ENCODE results near the gene DHCR24. TPM values are rescaled to one million over a fixed set of nuclear protein-coding genes. Genes with fewer than 3 reads are reported as not detected.

DHCR24 gene
- total and polyA plus RNA-seq, 2 of the 13 experiments (the other 11 are each of a cell fraction or from before 2014, with no cell fraction given), result 374 to 448 TPM

- TF ChIP-seq AHDC1 (CRISPR knock-in tag; IDR thresholded peaks at IDR 0.05; ENCODE audit: borderline replicate concordance) (no peak), ZNF687 (CRISPR knock-in tag; IDR thresholded peaks at IDR 0.05) (peak; percentile 73; the same call in 1 of the 2 replicates), MYPOP (CRISPR knock-in tag; IDR thresholded peaks at IDR 0.05) (0 out of 2 replicates have a peak, but pooled peaks have one; percentile 39), FOXP4 (CRISPR knock-in tag; IDR thresholded peaks at IDR 0.05) (peak; percentile 75), TEAD3 (CRISPR knock-in tag; optimal IDR thresholded peaks at IDR 0.05; ENCODE audit: borderline replicate concordance) (peak; percentile 62), CEBPB (IDR thresholded peaks at IDR 0.05; ENCODE audit: borderline replicate concordance, low read depth, low read length) (peak; percentile 30; the same call in 1 of the 2 replicates), ZKSCAN1 (IDR thresholded peaks at IDR 0.05; ENCODE audit: low read length) (no peak), ZNF350 (CRISPR knock-in tag; IDR thresholded peaks at IDR 0.05; ENCODE audit: borderline replicate concordance, low read depth) (peak; percentile 29), FOSL2 (CRISPR knock-in tag; IDR thresholded peaks at IDR 0.05) (peak; percentile 60), ZNF12 (CRISPR knock-in tag; IDR thresholded peaks at IDR 0.05) (no peak), ZNF574 (CRISPR knock-in tag; IDR thresholded peaks at IDR 0.05) (peak; percentile 13; the same call in 1 of the 2 replicates)
Measured at GRCh38 chr1:54866801-54867716, 19.9 kb downstream of the DHCR24 start (continued).

Measured in HepG2 (cell line).